GM20000 (cell line): Measurements from ENCODE around the gene TMEM126B.

Experiments
- DNase-seq: peaks from one replicate; pipeline ENCODE4 v3.0.0; 2012; ENCODE audit warnings: low spot score
- TF ChIP-seq, protein P1 (sequence below): IDR thresholded peaks from 2 replicates; pipeline ENCODE4 v1.5.1; 2012; ENCODE audit warnings: mild to moderate bottlenecking, control low read depth; ENCODE audit errors: extremely low read depth, missing control alignments

The TMEM126B gene

DNA sequence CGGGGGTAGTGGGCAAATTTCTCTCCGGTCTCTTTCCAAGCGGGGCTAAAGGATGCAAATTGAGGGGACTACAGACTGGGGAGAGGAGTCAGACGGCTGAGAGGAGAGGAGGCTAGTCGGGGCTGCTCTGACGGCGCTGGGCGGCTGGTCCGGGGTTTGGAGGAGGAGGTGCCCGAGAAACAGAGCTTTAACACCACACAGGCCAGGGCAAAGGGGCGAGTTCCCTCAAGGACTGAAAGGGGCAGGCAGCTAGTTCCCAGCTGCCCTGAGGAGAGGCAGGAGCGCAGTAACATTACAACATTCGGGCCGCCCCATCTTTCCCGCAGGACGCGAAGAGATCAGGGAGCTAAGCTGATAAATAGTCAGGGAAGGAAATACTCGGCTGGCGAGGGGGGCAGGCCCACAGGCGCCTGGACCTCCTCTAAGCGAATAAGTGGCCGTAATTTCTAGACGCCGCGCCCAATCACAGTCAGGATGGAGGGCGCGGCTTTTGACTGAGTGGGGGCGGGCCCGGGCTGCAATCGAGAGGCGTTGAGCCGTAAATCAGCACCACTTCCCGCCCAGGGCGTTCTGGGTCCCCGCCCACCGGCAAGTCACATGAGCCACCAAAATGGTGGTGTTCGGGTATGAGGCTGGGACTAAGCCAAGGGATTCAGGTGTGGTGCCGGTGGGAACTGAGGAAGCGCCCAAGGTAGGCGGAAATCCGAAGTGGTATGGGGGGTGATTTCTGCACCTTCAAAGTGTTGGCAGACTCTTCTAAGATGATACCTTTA is at the start of gene TMEM126B:
TSS of gene TMEM126B (plus strand) at position 596 of the 773 bp plus-strand sequence. CDS start at position 611, 15 bp downstream.
- TF ChIP-seq, protein P1, sequence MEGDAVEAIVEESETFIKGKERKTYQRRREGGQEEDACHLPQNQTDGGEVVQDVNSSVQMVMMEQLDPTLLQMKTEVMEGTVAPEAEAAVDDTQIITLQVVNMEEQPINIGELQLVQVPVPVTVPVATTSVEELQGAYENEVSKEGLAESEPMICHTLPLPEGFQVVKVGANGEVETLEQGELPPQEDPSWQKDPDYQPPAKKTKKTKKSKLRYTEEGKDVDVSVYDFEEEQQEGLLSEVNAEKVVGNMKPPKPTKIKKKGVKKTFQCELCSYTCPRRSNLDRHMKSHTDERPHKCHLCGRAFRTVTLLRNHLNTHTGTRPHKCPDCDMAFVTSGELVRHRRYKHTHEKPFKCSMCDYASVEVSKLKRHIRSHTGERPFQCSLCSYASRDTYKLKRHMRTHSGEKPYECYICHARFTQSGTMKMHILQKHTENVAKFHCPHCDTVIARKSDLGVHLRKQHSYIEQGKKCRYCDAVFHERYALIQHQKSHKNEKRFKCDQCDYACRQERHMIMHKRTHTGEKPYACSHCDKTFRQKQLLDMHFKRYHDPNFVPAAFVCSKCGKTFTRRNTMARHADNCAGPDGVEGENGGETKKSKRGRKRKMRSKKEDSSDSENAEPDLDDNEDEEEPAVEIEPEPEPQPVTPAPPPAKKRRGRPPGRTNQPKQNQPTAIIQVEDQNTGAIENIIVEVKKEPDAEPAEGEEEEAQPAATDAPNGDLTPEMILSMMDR, result no peak

DNA sequence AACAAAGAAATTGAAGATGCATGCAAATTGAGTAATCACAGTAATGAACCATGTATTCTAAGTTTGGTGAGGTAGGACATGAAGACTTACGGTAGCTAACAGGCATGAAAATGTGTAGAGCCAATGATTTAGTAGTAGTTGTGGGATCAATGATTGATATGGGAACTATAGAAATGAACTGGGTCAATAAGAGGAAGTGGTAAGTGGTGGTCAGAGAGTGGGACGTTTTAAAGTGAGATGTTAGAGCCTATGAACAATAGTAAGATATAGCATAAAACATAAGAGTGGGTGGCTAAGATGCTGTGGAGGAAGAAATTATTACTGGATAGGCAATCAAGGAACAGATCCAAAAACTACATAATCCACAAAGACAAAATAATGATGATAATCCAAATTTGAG is 46.3 kb upstream of the TMEM126B start:
- DNase-seq, result no peak
- TF ChIP-seq, protein P1, result no peak

More for the DNA sequence above, at the start of gene TMEM126B:
- peak; percentile 87 for DNase-seq

DNA sequence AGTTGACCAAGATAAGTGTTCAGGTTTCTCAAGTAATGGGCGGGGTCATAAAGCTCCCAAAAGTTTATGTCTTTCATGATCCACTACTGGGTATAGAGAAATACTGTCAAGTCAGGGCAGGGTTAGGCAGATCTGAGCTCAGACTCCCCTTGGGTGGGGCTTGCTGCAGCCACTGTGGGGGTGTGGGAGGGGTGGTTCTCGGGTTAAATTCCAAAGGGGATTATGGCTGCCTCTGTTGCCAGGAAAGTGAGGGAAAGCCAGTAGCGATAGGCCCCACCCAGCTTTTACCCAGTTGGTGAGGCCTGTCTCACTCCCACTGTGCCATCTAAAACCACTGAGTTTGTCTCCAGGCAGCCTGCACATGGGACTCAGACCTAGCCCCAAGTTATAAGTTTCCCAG is 39.0 kb upstream of the TMEM126B start:
- TF ChIP-seq, protein P1, result no peak
- no peak for DNase-seq

DNA sequence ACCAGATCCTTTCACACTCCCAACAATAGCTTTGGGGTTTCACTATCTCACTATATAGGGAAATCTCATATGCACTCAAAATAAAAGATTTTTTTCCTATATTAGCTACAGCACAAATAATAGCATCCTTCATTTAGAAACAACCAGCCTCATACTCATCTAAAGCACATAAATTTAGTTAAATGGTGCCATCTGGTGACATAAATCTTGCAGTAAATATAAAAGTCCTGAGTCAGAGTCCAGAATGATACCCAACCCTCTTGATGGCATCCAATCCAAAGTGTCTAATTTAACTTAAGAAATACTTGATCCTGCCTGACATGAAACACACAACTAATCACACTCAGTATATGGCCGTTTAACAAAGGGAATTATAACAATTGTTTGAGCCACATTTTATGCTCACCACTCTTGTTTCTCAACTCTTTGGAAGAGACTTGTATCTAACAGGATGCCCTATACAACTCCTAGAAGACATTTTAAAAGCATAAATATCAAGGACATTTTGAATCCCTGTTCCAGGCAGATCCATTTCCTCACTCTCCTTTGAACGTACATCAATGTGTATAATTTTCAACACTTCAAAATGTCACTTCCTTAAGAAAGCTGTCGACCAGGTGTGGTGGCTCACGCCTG is 37.4 kb upstream of the TMEM126B start:
- TF ChIP-seq, protein P1, result no peak
- DNase-seq, result no peak

DNA sequence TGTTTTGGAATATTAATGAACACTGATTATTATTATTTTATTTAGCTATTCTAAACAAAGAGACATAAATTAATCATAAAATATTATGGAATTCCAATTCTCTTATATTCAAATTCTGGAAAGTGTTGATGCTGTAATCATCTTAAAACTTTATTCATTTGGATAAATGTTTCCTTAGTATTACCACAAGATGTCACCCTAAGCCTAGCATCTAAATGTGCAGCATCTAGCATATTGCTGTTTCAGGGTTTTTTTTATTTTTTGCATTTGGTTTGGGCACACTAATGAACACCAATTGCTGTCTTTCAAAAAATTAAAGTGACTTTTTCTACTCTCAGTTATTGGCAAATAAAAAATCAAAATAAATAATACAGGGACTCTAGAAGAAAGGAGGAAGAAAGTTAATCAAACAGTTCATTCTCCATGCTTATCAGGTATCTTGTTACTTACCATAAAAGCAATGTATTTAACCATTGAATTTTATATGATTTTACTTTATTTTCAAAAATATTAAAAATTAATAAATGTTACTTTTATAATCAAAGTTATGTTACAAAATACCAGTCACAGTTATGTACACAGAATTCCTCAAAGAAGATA is 33.0 kb upstream of the TMEM126B start:
- TF ChIP-seq, protein P1, result peak; percentile 12

DNA sequence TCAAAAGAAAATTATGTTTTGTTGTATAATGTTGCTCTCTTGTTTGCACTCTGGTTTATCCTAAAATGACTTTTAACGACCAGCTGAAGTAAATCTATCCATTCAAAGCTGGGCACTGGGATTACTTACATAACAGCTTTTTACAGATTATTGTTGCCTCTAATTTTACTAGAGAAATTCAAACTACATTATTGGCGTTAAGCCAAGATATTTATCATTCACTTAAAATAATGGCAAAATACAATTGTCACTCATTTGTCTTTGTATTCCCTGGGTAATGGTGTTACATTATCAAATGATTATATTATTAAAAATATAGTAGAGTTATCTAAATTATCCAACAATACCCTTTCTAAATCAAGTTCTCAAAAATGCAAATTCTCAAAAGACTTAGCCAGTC is 31.5 kb upstream of the TMEM126B start:
- TF ChIP-seq, protein P1, result no peak
- DNase-seq, result no peak

More for the DNA sequence above, 33.0 kb upstream of the TMEM126B start:
- peak; percentile 39 for DNase-seq

DNA sequence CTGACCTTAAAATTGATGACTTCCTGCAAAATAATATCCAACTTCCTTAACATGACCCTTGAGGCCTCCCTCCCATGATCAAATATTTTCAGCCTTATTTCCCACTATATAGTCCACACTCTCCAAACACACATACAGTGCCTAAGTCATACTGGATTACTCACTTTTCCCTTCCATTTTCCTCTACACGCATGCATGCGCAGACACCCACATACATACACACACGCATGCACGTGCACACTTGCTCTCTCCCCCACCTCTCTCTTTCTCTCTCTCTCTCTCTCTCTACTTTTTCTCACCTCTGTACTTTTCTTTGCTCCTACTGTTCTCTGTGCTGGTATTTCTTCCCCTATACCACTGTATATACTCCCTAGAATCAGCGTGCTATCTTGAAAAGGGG is 29.3 kb upstream of the TMEM126B start:
- TF ChIP-seq, protein P1, result no peak

More for the DNA sequence above, 29.3 kb upstream of the TMEM126B start:
- DNase-seq, result no peak
